Measurements from ENCODE around the gene MYH7.

DNA sequence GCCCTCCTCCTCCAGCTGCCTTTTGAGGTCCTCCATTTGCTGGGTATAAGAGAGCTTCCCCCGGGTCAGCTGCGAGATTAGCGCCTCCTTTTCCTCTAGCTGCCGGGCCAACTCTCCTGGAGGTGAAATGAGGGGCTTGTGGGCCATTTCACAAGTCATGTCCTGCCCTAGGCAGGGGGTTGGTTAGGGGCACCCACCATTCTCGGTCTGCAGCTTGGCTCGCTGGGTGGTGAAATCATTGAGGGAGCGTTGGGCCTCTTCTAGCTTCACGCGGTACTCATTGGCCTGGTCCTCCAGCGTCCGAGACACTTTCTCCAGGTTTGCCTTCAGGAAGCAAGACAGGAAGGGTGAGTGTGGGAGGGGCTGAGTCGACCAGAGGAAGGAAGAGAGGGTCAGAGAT, 46.1 kb downstream of the MYH7 start:
- no peak for TF ChIP-seq EZH2 (IDR thresholded peaks at IDR 0.05; ENCODE audit: insufficient read depth, low read length)
- TF ChIP-seq, protein P1, sequence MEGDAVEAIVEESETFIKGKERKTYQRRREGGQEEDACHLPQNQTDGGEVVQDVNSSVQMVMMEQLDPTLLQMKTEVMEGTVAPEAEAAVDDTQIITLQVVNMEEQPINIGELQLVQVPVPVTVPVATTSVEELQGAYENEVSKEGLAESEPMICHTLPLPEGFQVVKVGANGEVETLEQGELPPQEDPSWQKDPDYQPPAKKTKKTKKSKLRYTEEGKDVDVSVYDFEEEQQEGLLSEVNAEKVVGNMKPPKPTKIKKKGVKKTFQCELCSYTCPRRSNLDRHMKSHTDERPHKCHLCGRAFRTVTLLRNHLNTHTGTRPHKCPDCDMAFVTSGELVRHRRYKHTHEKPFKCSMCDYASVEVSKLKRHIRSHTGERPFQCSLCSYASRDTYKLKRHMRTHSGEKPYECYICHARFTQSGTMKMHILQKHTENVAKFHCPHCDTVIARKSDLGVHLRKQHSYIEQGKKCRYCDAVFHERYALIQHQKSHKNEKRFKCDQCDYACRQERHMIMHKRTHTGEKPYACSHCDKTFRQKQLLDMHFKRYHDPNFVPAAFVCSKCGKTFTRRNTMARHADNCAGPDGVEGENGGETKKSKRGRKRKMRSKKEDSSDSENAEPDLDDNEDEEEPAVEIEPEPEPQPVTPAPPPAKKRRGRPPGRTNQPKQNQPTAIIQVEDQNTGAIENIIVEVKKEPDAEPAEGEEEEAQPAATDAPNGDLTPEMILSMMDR (IDR thresholded peaks at IDR 0.05; ENCODE audit: insufficient read depth, low read depth, low read length): no peak

Measured in astrocyte (in vitro differentiated cells and primary cell).